IMR-90 (cell line): Measurements from ENCODE around the gene MTMR3. TPM values are rescaled to one million over a fixed set of nuclear protein-coding genes. Genes with fewer than 3 reads are reported as not detected.
A peak's percentile ranks its signal among the peaks of the same experiment; 100 is the strongest.

Source experiments
- ATAC-seq: fragments of 200-7000 bp; cut with Tn5 transposase; 2 replicates; pipeline ENCODE4 v1.9.1; 2020; ENCODE audit warnings: low read depth, mild to moderate bottlenecking, moderate library complexity
- BruUV-seq: library from RNA; stranded (reverse); fragments of 400-500 nt; replicated peaks from 2 replicates; lab custom pipeline; 2021; lab: Mats Ljungman, UMichigan
- CTCF ChIA-PET: fragments of 300-600 bp; formaldehyde crosslinking; extraction: SDS; loops from one replicate; lab custom pipeline; 2021; ENCODE audit warnings: antibody characterized with exemption; lab: Yijun Ruan, JAX
- POLR2A ChIA-PET: fragments of 300-600 bp; sonication (Branson Sonifier 250); formaldehyde crosslinking; loops from one replicate; lab custom pipeline; 2022; ENCODE audit warnings: antibody characterized with exemption; ENCODE audit not compliant: unreplicated experiment; lab: Charles Lee
- DNase-seq: peaks from one replicate; pipeline ENCODE4 v3.0.0; 2013
- H2AFZ ChIP-seq: replicated peaks from 2 replicates; pipeline ENCODE3; 2013; ENCODE audit warnings: low read length, mild to moderate bottlenecking; ENCODE audit not compliant: poor library complexity
- H2AK5ac ChIP-seq: 2 replicates; pipeline ENCODE4 v1.6.1; 2013; ENCODE audit warnings: low read depth, low read length, inconsistent platforms
- H2AK9ac ChIP-seq: replicated peaks from 2 replicates; pipeline ENCODE3; 2013; ENCODE audit warnings: mild to moderate bottlenecking, low read depth, low read length, moderate library complexity; ENCODE audit not compliant: poor library complexity
- H2BK120ac ChIP-seq: 2 replicates; pipeline ENCODE4 v1.6.1; 2013; ENCODE audit warnings: low read depth, low read length, inconsistent platforms
- H2BK15ac ChIP-seq: 3 replicates; pipeline ENCODE4 v1.6.1; 2013; ENCODE audit warnings: low read depth, low read length, inconsistent platforms
- H2BK20ac ChIP-seq: 2 replicates; pipeline ENCODE4 v1.6.1; 2013; ENCODE audit warnings: low read depth, mild to moderate bottlenecking, inconsistent platforms, low read length, moderate library complexity
- H2BK5ac ChIP-seq: 2 replicates; pipeline ENCODE4 v1.6.1; 2013; ENCODE audit warnings: mild to moderate bottlenecking, low read depth, low read length, inconsistent platforms; ENCODE audit not compliant: poor library complexity, severe bottlenecking
- H3K14ac ChIP-seq: replicated peaks from 2 replicates; pipeline ENCODE4 v1.6.1; 2013; ENCODE audit warnings: low read depth, low read length, inconsistent platforms
- H3K18ac ChIP-seq: 2 replicates; pipeline ENCODE4 v1.6.1; 2013; ENCODE audit warnings: low read depth, low read length, control low read depth
- H3K23ac ChIP-seq: 2 replicates; pipeline ENCODE4 v1.6.1; 2013; ENCODE audit warnings: low read depth, low read length, inconsistent platforms
- H3K27ac ChIP-seq: 2 replicates; pipeline ENCODE4 v1.5.1; 2013; ENCODE audit warnings: mild to moderate bottlenecking, control low read depth, low read length; ENCODE audit not compliant: insufficient read depth
- H3K27me3 ChIP-seq: 2 replicates; pipeline ENCODE4 v1.6.1; 2013; ENCODE audit warnings: low read length; ENCODE audit not compliant: control insufficient read depth, insufficient read depth
- H3K36me3 ChIP-seq: 2 replicates; pipeline ENCODE4 v1.6.1; 2013; ENCODE audit warnings: low read length, mixed read lengths; ENCODE audit not compliant: control insufficient read depth, insufficient read depth
- H3K4ac ChIP-seq: 2 replicates; pipeline ENCODE4 v1.6.1; 2013; ENCODE audit warnings: low read depth, low read length, inconsistent platforms
- H3K4me1 ChIP-seq: 2 replicates; pipeline ENCODE4 v1.6.1; 2013; ENCODE audit warnings: low read length, mixed read lengths; ENCODE audit not compliant: control insufficient read depth, insufficient read depth
- H3K4me2 ChIP-seq: 2 replicates; pipeline ENCODE4 v1.6.1; 2013; ENCODE audit warnings: low read depth, mild to moderate bottlenecking, control low read depth, low read length, moderate library complexity
- H3K4me3 ChIP-seq: 2 replicates; pipeline ENCODE4 v1.5.1; 2013; ENCODE audit warnings: low read depth, mild to moderate bottlenecking, control low read depth, low read length, moderate library complexity; ENCODE audit not compliant: insufficient read depth
- H3K56ac ChIP-seq: 2 replicates; pipeline ENCODE4 v1.6.1; 2013; ENCODE audit warnings: low read length, inconsistent platforms; ENCODE audit not compliant: insufficient read depth; ENCODE audit errors: extremely low read depth
- H3K79me1 ChIP-seq, 2 experiments: 2 replicates each; pipeline ENCODE4 v1.6.1; 2013; ENCODE audit warnings: low read length in 2 of 2, inconsistent platforms in 1 of 2, low read depth in 1 of 2
- H3K9ac ChIP-seq: 2 replicates; pipeline ENCODE4 v1.6.1; 2013; ENCODE audit warnings: low read depth, low read length, control low read depth
- H3K9me1 ChIP-seq: 2 replicates; pipeline ENCODE4 v1.6.1; 2013; ENCODE audit warnings: low read length, inconsistent platforms; ENCODE audit not compliant: insufficient read depth
- H3K9me3 ChIP-seq: 2 replicates; pipeline ENCODE4 v1.6.1; 2013; ENCODE audit warnings: low read length; ENCODE audit not compliant: control insufficient read depth, insufficient read depth
- H4K20me1 ChIP-seq: 2 replicates; pipeline ENCODE4 v1.6.1; 2013; ENCODE audit warnings: low read length, inconsistent platforms; ENCODE audit not compliant: insufficient read depth
- H4K5ac ChIP-seq: 2 replicates; pipeline ENCODE4 v1.6.1; 2013; ENCODE audit warnings: mild to moderate bottlenecking, low read depth, low read length, control low read depth
- H4K8ac ChIP-seq, 2 experiments: 2 replicates each; pipeline ENCODE4 v1.6.1; 2013; ENCODE audit warnings: low read depth in 2 of 2, low read length in 2 of 2, control low read depth in 1 of 2, inconsistent platforms in 1 of 2
- H4K91ac ChIP-seq: 2 replicates; pipeline ENCODE4 v1.6.1; 2013; ENCODE audit warnings: low read depth, low read length, inconsistent platforms; ENCODE audit not compliant: insufficient read depth
- BHLHE40 ChIP-seq: fragments of 150-350 bp; IDR thresholded peaks from 2 replicates; pipeline ENCODE4 v1.6.1; 2016; ENCODE audit warnings: mild to moderate bottlenecking, low read depth, low read length
- CHD1 ChIP-seq: IDR thresholded peaks from 2 replicates; pipeline ENCODE4 v1.6.1; 2012; ENCODE audit warnings: low read depth, low read length, improper control_type of control experiment
- SMC3 ChIP-seq: fragments of 150-350 bp; IDR thresholded peaks from 2 replicates; pipeline ENCODE4 v1.6.1; 2016; ENCODE audit warnings: low read depth, mild to moderate bottlenecking, antibody characterized with exemption, low read length, moderate library complexity
- WGBS, 2 experiments: methylation state at CpG; one replicate each; pipeline versions ENCODE4 v1.1.5 to v1.1.7; 2013; ENCODE audit warnings: missing lambda C conversion rate in 2 of 2; ENCODE audit not compliant: insufficient read length in 1 of 2; ENCODE audit errors: extremely low coverage in 2 of 2; 5-methylcytosine and 5-hydroxymethylcytosine counted together
- dilution Hi-C: fragments of 300-500 bp; cut with HindIII; formaldehyde crosslinking; loops from one replicate; pipeline ENCODE4 v1.14.3; 2018; ENCODE audit warnings: low sequenced_read_pairs; ENCODE audit not compliant: unreplicated experiment
- in situ Hi-C: fragments of 300-500 bp; cut with MboI; formaldehyde crosslinking; loops from 3 replicates; pipeline ENCODE4 v1.14.3; 2019; ENCODE audit warnings: low sequenced_read_pairs, inconsistent platforms, mixed read lengths
- intact Hi-C: fragments of 100-400 bp; cut with micrococcal nuclease; formaldehyde crosslinking; loops from 2 replicates; pipeline ENCODE4 v1.10.0; 2022
- polyA plus RNA-seq, 3 experiments: library from polyadenylated mRNA; depleted of rRNA; stranded (reverse); fragments of >200 nt; gene quantifications; 2 replicates each; pipeline ENCODE4 v1.2.3, GENCODE V29; 2012; ENCODE audit warnings: low replicate concordance in 1 of 3
- total RNA-seq: library from RNA; depleted of rRNA; stranded (reverse); fragments of >200 nt; gene quantifications from 2 replicates; pipeline ENCODE4 v1.2.3, GENCODE V29; 2012

The MTMR3 gene
- total and polyA plus RNA-seq, 2 of the 4 experiments (the other 2 are of a cell fraction) = 21.3 to 29.4 TPM

- Histone ChIP-seq H3K27ac (no peak overlapping the region), H2BK5ac (no peak overlapping the region), H3K27me3 (no peaks in the 10 kb centered on the region), H2BK20ac (no peak overlapping the region), H3K4me3 (no peak overlapping the region), H4K8ac (no peak overlapping the region), H3K79me1 (peaks cover 16 to 70% of the 10 kb centered on the region in 2 experiments), H2BK15ac (no peak overlapping the region), H3K56ac (no peak overlapping the region), H3K9me3 (no peaks in the 10 kb centered on the region), H3K23ac (no peak overlapping the region), H3K14ac (no peak overlapping the region), H4K20me1 (peaks cover 63% of the 10 kb centered on the region), H4K91ac (no peak overlapping the region), H2BK120ac (no peak overlapping the region), H2AK9ac (no peak overlapping the region), H2AFZ (no peak overlapping the region), H4K5ac (no peak overlapping the region), H3K36me3 (no peaks in the 10 kb centered on the region), H3K4ac (no peak overlapping the region), H2AK5ac (no peak overlapping the region), H3K18ac (no peak overlapping the region), H3K9me1 (peaks cover 10% of the 10 kb centered on the region), H3K9ac (no peak overlapping the region), H3K4me2 (no peak overlapping the region), H3K4me1 (peaks cover 8% of the 10 kb centered on the region)
- no TSS peak for BruUV-seq
- WGBS, 2 experiments = no CpG with 5 or more reads among the region's 1 CpG
- DNase-seq = peak; percentile 6
- dilution Hi-C loops = no loop called here
- peak; percentile 40; the same call in 1 of the 2 replicates for ATAC-seq
- POLR2A ChIA-PET = no interaction called here
- intact Hi-C loops = no loop called here
- in situ Hi-C loops = no loop called here
- TF ChIP-seq BHLHE40 (no peak), SMC3 (no peak), CHD1 (no peak)
- CTCF ChIA-PET = interaction anchor here (1.1 kb wide), 1 partner anchor 18 kb away, joined by 3 read pairs; no protein-coding TSS in a partner anchor
These were observed 65.4 kb downstream of the MTMR3 start for GRCh38 chr22:29948385-29948769.
